Upper lobe of right lung (tissue), 1 donor: ENCODE measurements around the gene MSMP. TPM values are rescaled to one million over a fixed set of nuclear protein-coding genes. Genes with fewer than 3 reads are reported as not detected.

ENCODE experiments used
- ATAC-seq: fragments of 200-7000 bp; cut with Tn5 transposase; one replicate; pipeline ENCODE4 v1.9.1; 2020; ENCODE audit warnings: mild to moderate bottlenecking, moderate library complexity
- DNase-seq: peaks from one replicate; pipeline ENCODE4 v3.0.0-alpha.2; 2020
- H3K27ac ChIP-seq: fragments of 200-600 bp; one replicate; pipeline ENCODE4 v1.8.0; 2022
- H3K27me3 ChIP-seq: fragments of 200-600 bp; one replicate; pipeline ENCODE4 v1.8.0; 2022; ENCODE audit warnings: mild to moderate bottlenecking
- H3K36me3 ChIP-seq: fragments of 200-600 bp; one replicate; pipeline ENCODE4 v1.8.0; 2022
- H3K4me1 ChIP-seq: fragments of 200-600 bp; one replicate; pipeline ENCODE4 v1.8.0; 2022
- H3K4me3 ChIP-seq: fragments of 200-600 bp; one replicate; pipeline ENCODE4 v1.8.0; 2022; ENCODE audit warnings: mild to moderate bottlenecking
- H3K9me3 ChIP-seq: fragments of 200-600 bp; one replicate; pipeline ENCODE4 v1.8.0; 2022
- intact Hi-C: fragments of 100-400 bp; cut with DNase I; formaldehyde crosslinking; loops from one replicate; pipeline ENCODE4 v1.11.0; 2022
- microRNA-seq: library from miRNA; unstranded; fragments of <30 nt; microRNA quantifications from one replicate; pipeline ENCODE4 v1.2.0, GENCODE V29; 2020; ENCODE audit warnings: borderline microRNAs expressed
- total RNA-seq: library from RNA; stranded (reverse); fragmentation: NEBNext Ultra II Directional; extraction: Animal tissue kit (Norgen Biotek cat#: 25700); gene quantifications from one replicate; pipeline ENCODE4 v1.2.1, GENCODE V29; 2021
- TF ChIP-seq, protein P1 (sequence below): fragments of 200-600 bp; IDR thresholded peaks from one replicate; pipeline ENCODE4 v1.8.0; 2022; ENCODE audit warnings: antibody characterized with exemption
- donor health status: DM: no; HTN: yes; CAD: no; lungs with severe emphysema.

The MSMP gene
- total RNA-seq, 1 donor from 2014 or later, result not detected

DNA sequence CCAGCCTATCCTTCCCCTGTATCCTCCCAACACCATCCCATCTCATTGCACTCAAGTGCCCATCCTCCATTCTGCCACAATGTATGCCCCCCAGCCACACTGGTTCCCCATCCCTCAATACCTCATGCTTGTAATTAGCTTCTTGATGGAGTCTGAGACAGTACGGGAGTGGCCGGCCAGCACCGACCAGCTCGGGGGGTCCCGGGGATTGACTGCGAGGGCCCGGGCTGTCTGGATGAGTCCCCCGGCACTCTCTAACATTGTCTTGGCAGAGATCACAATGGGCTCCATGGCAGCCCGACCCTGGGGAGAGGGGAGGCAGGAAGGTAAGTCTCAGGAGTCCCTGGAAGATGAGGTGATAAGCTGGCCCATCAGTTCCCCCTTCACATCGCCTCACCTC is 47.1 kb downstream of the MSMP start:
- Histone ChIP-seq H3K4me3 (no peak overlapping the region), H3K27me3 (no peaks in the 10 kb centered on the region), H3K4me1 (no peaks in the 10 kb centered on the region), H3K27ac (no peak overlapping the region), H3K36me3 (peaks cover 100% of the 10 kb centered on the region), H3K9me3 (no peaks in the 10 kb centered on the region)
- ATAC-seq (no peak), DNase-seq (no peak)
- intact Hi-C loops, result no loop called here
- TF ChIP-seq, protein P1, sequence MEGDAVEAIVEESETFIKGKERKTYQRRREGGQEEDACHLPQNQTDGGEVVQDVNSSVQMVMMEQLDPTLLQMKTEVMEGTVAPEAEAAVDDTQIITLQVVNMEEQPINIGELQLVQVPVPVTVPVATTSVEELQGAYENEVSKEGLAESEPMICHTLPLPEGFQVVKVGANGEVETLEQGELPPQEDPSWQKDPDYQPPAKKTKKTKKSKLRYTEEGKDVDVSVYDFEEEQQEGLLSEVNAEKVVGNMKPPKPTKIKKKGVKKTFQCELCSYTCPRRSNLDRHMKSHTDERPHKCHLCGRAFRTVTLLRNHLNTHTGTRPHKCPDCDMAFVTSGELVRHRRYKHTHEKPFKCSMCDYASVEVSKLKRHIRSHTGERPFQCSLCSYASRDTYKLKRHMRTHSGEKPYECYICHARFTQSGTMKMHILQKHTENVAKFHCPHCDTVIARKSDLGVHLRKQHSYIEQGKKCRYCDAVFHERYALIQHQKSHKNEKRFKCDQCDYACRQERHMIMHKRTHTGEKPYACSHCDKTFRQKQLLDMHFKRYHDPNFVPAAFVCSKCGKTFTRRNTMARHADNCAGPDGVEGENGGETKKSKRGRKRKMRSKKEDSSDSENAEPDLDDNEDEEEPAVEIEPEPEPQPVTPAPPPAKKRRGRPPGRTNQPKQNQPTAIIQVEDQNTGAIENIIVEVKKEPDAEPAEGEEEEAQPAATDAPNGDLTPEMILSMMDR, result no peak

DNA sequence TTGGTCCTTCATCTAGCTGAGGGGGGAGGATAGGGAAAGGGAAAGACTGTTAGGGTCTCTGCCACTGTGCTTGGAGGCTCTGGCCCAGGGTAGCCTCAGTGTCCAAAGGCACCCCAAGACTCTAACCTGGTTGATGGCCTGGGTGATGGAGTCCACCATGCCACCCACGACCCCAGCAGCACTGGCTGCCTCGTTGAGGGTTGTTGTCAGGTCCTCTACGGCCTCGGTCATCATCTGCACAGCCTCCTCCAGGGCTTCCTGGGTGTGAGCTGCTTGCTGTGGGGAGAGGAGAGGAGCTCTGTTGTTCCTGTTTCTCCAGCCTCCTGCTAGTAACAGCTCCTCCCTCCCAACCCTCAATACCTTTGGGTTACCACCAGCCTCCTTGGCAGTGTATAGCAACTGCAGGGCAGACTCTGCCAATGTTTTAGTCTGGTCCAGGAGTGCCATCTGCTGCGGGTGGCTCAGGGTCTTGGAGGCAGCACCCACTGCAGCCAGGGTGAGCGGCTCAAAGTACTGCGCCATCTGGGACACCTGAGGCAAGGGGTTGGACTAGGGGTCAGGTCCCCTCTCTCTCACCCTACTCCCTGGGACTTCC is 48.1 kb downstream of the MSMP start:
- H3K4me1 ChIP-seq, result no peaks in the 10 kb centered on the region
- no peaks in the 10 kb centered on the region for H3K27me3 ChIP-seq
- DNase-seq, result no peak
- H3K27ac ChIP-seq, result no peak overlapping the region
- intact Hi-C loops, result no loop called here
- H3K4me3 ChIP-seq, result no peak overlapping the region
- no peaks in the 10 kb centered on the region for H3K9me3 ChIP-seq
- TF ChIP-seq, protein P1, result no peak
- H3K36me3 ChIP-seq, result peaks cover 100% of the 10 kb centered on the region
- no peak for ATAC-seq

DNA sequence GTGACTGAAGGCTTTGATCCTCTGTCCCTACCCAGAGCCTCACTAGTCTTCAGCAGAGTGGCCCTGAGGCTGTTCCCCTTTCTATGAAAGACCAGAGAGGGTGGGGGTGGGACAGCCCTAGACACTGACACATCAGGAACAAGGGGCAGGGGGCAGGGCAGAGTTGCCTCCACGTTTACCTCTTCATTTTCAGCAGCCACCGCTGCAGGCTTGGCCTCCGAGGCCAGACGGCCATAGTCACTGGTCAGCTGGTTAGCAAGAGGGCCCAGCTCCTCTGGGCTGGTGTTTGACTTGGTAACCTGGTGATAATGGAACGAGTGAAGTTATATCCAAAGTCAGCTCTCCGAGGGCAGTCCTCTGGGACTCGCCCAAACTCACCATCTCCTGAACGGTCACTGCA is 48.7 kb downstream of the MSMP start:
- intact Hi-C loops, result no loop called here

DNA sequence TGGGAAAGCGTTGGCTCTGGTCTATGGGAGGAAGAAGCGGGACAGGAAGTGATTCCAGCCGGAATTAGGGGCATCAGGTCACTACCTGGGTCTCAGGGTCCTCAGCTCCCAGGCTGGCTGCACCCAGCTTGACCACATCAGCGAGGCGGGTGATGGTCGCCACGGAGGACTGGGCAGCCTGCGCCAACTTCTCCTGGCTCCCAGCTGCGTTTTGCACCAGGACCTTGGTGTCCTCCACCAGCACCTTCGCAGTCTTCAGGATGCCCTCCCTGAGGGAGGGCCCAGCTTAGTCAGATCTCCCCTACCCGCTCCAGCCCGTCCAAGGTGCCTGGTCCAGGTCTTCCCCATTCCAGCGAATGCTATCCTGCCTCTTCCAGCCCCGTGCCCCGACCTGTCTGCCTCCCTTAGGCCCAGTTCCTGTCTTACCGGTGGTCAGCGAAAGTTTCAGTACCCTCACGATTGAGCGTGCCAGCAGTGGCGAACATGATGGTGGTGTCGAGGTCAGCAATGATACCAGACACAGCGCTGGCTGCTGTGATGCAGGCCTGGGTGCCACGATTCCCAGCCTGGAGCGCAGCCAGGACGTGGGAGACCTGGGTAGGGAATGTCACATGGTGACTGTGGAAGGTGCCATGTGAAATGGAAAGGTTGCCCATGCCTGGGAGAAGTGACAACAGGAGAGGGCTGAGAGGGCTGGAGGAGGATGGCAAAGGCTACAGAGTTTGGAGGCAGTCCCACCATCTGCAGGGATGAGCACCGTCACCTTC is 50.0 kb downstream of the MSMP start:
- no peaks in the 10 kb centered on the region for H3K27me3 ChIP-seq
- H3K4me3 ChIP-seq, result no peak overlapping the region
- no peak for DNase-seq
- no peaks in the 10 kb centered on the region for H3K9me3 ChIP-seq
- TF ChIP-seq, protein P1, result no peak
- H3K4me1 ChIP-seq, result no peaks in the 10 kb centered on the region
- H3K27ac ChIP-seq, result no peak overlapping the region
- peaks cover 100% of the 10 kb centered on the region for H3K36me3 ChIP-seq
- intact Hi-C loops, result no loop called here
- ATAC-seq, result no peak

More for the DNA sequence above, 48.7 kb downstream of the MSMP start:
- TF ChIP-seq, protein P1, result no peak
- no peak overlapping the region for H3K4me3 ChIP-seq
- no peak overlapping the region for H3K27ac ChIP-seq
- DNase-seq, result no peak
- H3K36me3 ChIP-seq, result peaks cover 100% of the 10 kb centered on the region
- no peak for ATAC-seq
- no peaks in the 10 kb centered on the region for H3K27me3 ChIP-seq
- no peaks in the 10 kb centered on the region for H3K4me1 ChIP-seq
- no peaks in the 10 kb centered on the region for H3K9me3 ChIP-seq

Small RNA genes within 50 kb of the gene (microRNA-seq; reads per million reads assigned to microRNA genes)
- gene MIR6852 (not detected), gene MIR6853 (not detected)

Other genes with a start within 250 kb of the MSMP start
- gene TESK1, start 149.0 kb downstream of the MSMP start, total RNA-seq, result 43.9 TPM
- 3.0 TPM for gene CD72, start 135.9 kb downstream of the MSMP start, total RNA-seq
- gene SIT1, start 103.3 kb downstream of the MSMP start, total RNA-seq, result 2.2 TPM
- gene RMRP, start 96.3 kb downstream of the MSMP start, total RNA-seq, result 30,828 TPM
- 31.1 TPM for gene CCDC107, start 96.0 kb downstream of the MSMP start, total RNA-seq
- 0.38 TPM for gene ARHGEF39, start 89.1 kb downstream of the MSMP start, total RNA-seq
- 0.55 TPM for gene CA9, start 80.3 kb downstream of the MSMP start, total RNA-seq
- gene TPM2, start 64.4 kb downstream of the MSMP start, total RNA-seq, result 161 TPM
- 439 TPM for gene TLN1, start 22.1 kb downstream of the MSMP start, total RNA-seq
- 34.9 TPM for gene CREB3, start 21.6 kb downstream of the MSMP start, total RNA-seq
- 99.1 TPM for gene GBA2, start 5.0 kb downstream of the MSMP start, total RNA-seq
- 34.6 TPM for gene RGP1, start 5.0 kb downstream of the MSMP start, total RNA-seq
- 21.7 TPM for gene NPR2, start 37.3 kb upstream of the MSMP start, total RNA-seq
- gene SPAG8, start 58.0 kb upstream of the MSMP start, total RNA-seq, result 2.8 TPM
- gene HINT2, start 60.8 kb upstream of the MSMP start, total RNA-seq, result 37.1 TPM
- not detected for gene FAM221B, start 74.5 kb upstream of the MSMP start, total RNA-seq
- gene TMEM8B, start 75.0 kb upstream of the MSMP start, total RNA-seq, result 13.7 TPM
- gene OR13J1, start 116.1 kb upstream of the MSMP start, total RNA-seq, result not detected
- 10.8 TPM for gene HRCT1, start 151.9 kb upstream of the MSMP start, total RNA-seq
- 13.5 TPM for gene SPAAR, start 155.2 kb upstream of the MSMP start, total RNA-seq
- gene OR2S2, start 203.9 kb upstream of the MSMP start, total RNA-seq, result not detected